ENCODE results near the gene MSI2. TPM values are rescaled to one million over a fixed set of nuclear protein-coding genes. Genes with fewer than 3 reads are reported as not detected.

MSI2 gene
- total RNA-seq, 2 experiments from 2014 or later: 59.6 to 61.7 TPM

DNA sequence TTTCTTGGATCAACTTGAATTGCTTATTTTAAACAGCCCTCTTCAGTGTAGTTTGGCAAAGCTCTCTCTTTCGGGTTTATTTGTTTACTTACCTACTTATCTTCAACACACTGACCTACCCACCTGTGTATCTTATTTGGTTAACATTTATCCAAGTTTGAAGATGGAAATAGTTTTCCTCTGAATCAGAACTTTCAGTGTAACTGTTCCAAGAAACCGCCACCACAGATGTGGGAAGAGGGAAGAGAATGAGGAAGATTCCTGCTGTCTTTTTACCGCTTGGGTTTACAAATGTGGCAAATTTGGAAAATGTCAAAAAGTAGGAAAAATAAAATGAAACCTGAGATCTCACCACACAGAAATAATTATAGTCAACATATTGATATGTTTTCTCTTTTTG, 115.8 kb downstream of the MSI2 start:
- ATAC-seq (no peak), DNase-seq (no peak)
- ChIA-PET POLR2A (interaction anchor here (0.6 kb wide), 2 partner anchors 53 to 93 kb away, joined by 3 to 4 read pairs; no protein-coding TSS in a partner anchor), CTCF (interaction anchor here (1.0 to 1.1 kb wide), 2 partner anchors 119 to 226 kb away, joined by 3 read pairs; no protein-coding TSS in a partner anchor)
- TF ChIP-seq, protein P1, sequence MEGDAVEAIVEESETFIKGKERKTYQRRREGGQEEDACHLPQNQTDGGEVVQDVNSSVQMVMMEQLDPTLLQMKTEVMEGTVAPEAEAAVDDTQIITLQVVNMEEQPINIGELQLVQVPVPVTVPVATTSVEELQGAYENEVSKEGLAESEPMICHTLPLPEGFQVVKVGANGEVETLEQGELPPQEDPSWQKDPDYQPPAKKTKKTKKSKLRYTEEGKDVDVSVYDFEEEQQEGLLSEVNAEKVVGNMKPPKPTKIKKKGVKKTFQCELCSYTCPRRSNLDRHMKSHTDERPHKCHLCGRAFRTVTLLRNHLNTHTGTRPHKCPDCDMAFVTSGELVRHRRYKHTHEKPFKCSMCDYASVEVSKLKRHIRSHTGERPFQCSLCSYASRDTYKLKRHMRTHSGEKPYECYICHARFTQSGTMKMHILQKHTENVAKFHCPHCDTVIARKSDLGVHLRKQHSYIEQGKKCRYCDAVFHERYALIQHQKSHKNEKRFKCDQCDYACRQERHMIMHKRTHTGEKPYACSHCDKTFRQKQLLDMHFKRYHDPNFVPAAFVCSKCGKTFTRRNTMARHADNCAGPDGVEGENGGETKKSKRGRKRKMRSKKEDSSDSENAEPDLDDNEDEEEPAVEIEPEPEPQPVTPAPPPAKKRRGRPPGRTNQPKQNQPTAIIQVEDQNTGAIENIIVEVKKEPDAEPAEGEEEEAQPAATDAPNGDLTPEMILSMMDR (IDR thresholded peaks at IDR 0.05): no peak
- intact Hi-C loops (cut with micrococcal nuclease): no loop called here
- Mint-ChIP-seq H3K4me1 (ENCODE audit: low read depth) (peaks cover 17% of the 10 kb centered on the region), H3K4me3 (no peak overlapping the region), H3K27me3 (no peaks in the 10 kb centered on the region), H3K9me3 (peaks cover 7% of the 10 kb centered on the region), H3K27ac (no peak overlapping the region), H3K36me3 (ENCODE audit: low read depth) (peaks cover 16% of the 10 kb centered on the region)

DNA sequence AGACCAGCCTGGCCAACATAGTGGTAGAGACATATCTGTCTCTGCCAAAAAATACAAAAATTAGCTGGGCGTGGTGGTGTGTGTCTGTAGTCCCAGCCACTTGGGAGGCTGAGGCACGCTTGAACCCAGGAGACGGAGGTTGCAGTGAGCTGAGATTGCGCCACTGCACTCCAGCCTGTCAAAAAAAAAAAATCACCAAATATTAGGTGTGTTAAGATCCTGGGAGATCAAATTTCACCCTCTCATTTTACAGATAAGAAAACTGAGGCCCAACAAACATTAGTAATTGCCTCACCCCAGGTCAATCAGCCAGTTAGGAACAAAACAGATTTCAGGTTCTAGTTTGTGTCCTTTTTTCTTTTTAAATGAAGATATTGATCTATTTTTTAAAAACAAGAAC, 116.7 kb downstream of the MSI2 start:
- ChIA-PET POLR2A (no interaction called here), CTCF (interaction anchor here (1.0 kb wide), 1 partner anchor 225 kb away, joined by 3 read pairs; no protein-coding TSS in a partner anchor)
- no peak for DNase-seq
- Mint-ChIP-seq H3K27ac (no peak overlapping the region), H3K4me3 (no peak overlapping the region), H3K36me3 (ENCODE audit: low read depth) (peaks cover 16% of the 10 kb centered on the region), H3K27me3 (no peaks in the 10 kb centered on the region), H3K9me3 (peaks cover 7% of the 10 kb centered on the region), H3K4me1 (ENCODE audit: low read depth) (peaks cover 16% of the 10 kb centered on the region)
- TF ChIP-seq, protein P1 (IDR thresholded peaks at IDR 0.05): no peak
- ATAC-seq: no peak
- intact Hi-C loops (cut with micrococcal nuclease): no loop called here

DNA sequence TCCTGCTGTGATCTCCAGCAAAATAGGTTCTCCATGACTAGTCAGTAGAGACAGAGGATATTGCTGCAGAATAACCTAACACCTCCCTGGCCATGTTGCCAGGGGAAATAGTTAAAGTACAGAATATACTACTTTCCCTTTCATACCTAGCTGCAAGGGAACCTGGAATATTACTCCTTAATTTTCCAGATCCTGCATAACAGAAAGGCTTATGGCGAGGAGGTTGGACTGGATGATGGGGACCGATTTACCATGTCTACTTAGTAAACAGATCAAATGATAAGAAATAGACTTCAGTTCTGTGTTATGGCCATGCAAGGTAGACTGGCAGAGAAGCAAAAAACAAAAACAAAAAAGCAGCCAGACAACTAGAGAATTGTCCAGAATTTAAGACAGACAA, 117.4 kb downstream of the MSI2 start:
- DNase-seq (no peak), ATAC-seq (no peak)
- TF ChIP-seq, protein P1 (IDR thresholded peaks at IDR 0.05): no peak
- POLR2A ChIA-PET: interaction anchor here (0.5 kb wide), 1 partner anchor 955 kb away, joined by 3 read pairs; the partner anchor contains the start of gene TSPOAP1
- peaks cover 15% of the 10 kb centered on the region for H3K4me1 Mint-ChIP-seq (ENCODE audit: low read depth)
- CTCF ChIA-PET: no interaction called here
- intact Hi-C loops (cut with micrococcal nuclease): no loop called here
- H3K4me3 Mint-ChIP-seq: no peak overlapping the region
- peaks cover 7% of the 10 kb centered on the region for H3K9me3 Mint-ChIP-seq
- H3K27me3 Mint-ChIP-seq: no peaks in the 10 kb centered on the region
- H3K27ac Mint-ChIP-seq: no peak overlapping the region
- peaks cover 16% of the 10 kb centered on the region for H3K36me3 Mint-ChIP-seq (ENCODE audit: low read depth)

DNA sequence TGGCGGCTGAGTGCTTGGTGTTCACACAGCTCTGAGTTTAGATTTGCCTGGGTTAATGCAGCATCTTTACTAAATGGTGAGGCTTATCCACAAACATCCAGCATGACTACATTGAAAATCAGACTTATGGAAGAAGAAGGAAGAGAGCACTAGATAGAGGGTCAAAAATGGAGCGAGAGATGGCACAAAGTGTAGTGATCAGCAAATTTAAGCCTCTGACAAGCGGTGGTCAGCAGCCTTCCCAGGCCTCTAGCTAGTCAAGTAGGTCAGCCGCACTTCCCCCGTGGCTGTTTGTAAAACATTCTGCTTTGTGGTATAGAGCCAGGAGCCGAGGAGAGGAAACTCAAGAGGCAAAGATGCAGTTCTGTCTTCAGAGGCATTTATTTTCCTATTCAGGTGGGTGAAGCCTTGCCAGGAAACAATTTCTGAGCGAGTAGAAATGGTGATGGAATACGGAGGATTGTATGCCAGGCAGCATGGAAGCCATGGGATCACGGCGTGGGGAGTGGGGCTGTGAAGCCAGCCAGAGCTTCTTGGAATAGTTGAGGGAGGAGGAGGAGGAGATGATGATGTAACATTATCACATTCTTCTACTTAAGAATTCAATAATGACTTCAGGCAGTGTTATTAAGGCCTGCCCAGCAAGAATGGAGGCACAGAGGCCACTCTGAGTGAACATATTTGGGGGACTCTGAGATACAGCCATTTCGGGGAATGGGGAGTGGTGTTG, 118.9 kb downstream of the MSI2 start:
- ChIA-PET POLR2A (no interaction called here), CTCF (no interaction called here)
- intact Hi-C loops (cut with micrococcal nuclease): no loop called here
- DNase-seq: no peak
- Mint-ChIP-seq H3K4me3 (no peak overlapping the region), H3K9me3 (peaks cover 7% of the 10 kb centered on the region), H3K4me1 (ENCODE audit: low read depth) (peaks cover 17% of the 10 kb centered on the region), H3K36me3 (ENCODE audit: low read depth) (peaks cover 16% of the 10 kb centered on the region), H3K27me3 (no peaks in the 10 kb centered on the region), H3K27ac (no peak overlapping the region)
- no peak for ATAC-seq
- TF ChIP-seq, protein P1 (IDR thresholded peaks at IDR 0.05): no peak

DNA sequence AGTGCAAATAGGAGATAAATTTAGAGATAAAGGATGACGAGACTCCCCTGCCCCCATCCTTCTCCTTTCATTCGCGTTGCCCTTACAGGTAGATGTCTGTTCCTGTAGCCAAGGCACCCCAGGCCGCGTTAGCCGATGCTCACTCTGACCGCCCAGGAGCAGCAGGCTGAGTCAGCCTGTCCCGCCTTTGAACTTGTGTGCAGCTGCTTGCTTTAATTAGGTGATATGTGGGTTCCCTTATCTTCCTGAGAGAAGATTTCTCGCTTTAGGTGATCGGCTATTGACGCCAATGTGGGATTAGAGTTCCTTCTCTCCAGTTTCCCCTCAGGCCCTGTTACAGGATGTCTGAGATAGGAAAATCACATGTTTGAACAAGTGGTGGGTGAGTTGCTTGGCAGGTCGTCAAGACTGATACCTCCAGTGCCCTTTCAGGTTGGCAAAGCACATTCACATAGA, 119.5 kb downstream of the MSI2 start:
- H3K36me3 Mint-ChIP-seq (ENCODE audit: low read depth): peaks cover 16% of the 10 kb centered on the region
- ChIA-PET CTCF (no interaction called here), POLR2A (no interaction called here)
- DNase-seq: no peak
- peaks cover 17% of the 10 kb centered on the region for H3K4me1 Mint-ChIP-seq (ENCODE audit: low read depth)
- TF ChIP-seq, protein P1 (IDR thresholded peaks at IDR 0.05): no peak
- intact Hi-C loops (cut with micrococcal nuclease): no loop called here
- ATAC-seq: no peak
- no peak overlapping the region for H3K4me3 Mint-ChIP-seq
- H3K9me3 Mint-ChIP-seq: peaks cover 7% of the 10 kb centered on the region
- H3K27me3 Mint-ChIP-seq: no peaks in the 10 kb centered on the region
- H3K27ac Mint-ChIP-seq: no peak overlapping the region

All from activated CD8-positive, alpha-beta T cell treated with anti-CD3 and anti-CD28 coated beads for 36 hours (primary cell).